Chondrocyte (in vitro differentiated cells): ENCODE measurements around the gene TSTD1. TPM values are rescaled to one million over a fixed set of nuclear protein-coding genes. Genes with fewer than 3 reads are reported as not detected.

Source experiments
- DNase-seq: peaks from one replicate; pipeline ENCODE4 v3.0.0; 2021; ENCODE audit warnings: mixed read lengths, low spot score
- H3K27ac Mint-ChIP-seq: one replicate; pipeline ENCODE4 v1.8.0; 2021; ENCODE audit warnings: mild to moderate bottlenecking, moderate library complexity, mixed read lengths; ENCODE audit not compliant: unreplicated experiment
- H3K27me3 Mint-ChIP-seq: 2 replicates; pipeline ENCODE4 v1.8.0; 2021; ENCODE audit warnings: low read depth, mixed read lengths
- H3K36me3 Mint-ChIP-seq: 2 replicates; pipeline ENCODE4 v1.8.0; 2021; ENCODE audit warnings: low read depth, mixed read lengths
- H3K4me1 Mint-ChIP-seq: 2 replicates; pipeline ENCODE4 v1.8.0; 2021; ENCODE audit warnings: low read depth, mild to moderate bottlenecking, mixed read lengths
- H3K4me3 Mint-ChIP-seq: one replicate; pipeline ENCODE4 v1.8.0; 2021; ENCODE audit warnings: mild to moderate bottlenecking, moderate library complexity, mixed read lengths; ENCODE audit not compliant: unreplicated experiment
- H3K9me3 Mint-ChIP-seq: 2 replicates; pipeline ENCODE4 v1.8.0; 2021; ENCODE audit warnings: low read depth, mixed read lengths
- long read RNA-seq: library from polyadenylated mRNA; stranded (forward); transcript quantifications from one replicate; pipeline ENCODE4 v2.0.0, GENCODE V29; 2021
- total RNA-seq: library from RNA; stranded (reverse); gene quantifications from 3 replicates; pipeline ENCODE4 v1.2.1, GENCODE V29; 2021
- TF ChIP-seq, protein P1 (sequence below): fragments of 200-600 bp; sonication (generic); IDR thresholded peaks from 2 replicates; pipeline ENCODE4 v1.5.0; 2021; ENCODE audit warnings: antibody characterized with exemption, mild to moderate bottlenecking, moderate library complexity

TSTD1 gene
- total RNA-seq: 0.70 TPM in 1 of 3 replicates, not detected in the others
- long read RNA-seq: 0 reads

- TF ChIP-seq, protein P1, sequence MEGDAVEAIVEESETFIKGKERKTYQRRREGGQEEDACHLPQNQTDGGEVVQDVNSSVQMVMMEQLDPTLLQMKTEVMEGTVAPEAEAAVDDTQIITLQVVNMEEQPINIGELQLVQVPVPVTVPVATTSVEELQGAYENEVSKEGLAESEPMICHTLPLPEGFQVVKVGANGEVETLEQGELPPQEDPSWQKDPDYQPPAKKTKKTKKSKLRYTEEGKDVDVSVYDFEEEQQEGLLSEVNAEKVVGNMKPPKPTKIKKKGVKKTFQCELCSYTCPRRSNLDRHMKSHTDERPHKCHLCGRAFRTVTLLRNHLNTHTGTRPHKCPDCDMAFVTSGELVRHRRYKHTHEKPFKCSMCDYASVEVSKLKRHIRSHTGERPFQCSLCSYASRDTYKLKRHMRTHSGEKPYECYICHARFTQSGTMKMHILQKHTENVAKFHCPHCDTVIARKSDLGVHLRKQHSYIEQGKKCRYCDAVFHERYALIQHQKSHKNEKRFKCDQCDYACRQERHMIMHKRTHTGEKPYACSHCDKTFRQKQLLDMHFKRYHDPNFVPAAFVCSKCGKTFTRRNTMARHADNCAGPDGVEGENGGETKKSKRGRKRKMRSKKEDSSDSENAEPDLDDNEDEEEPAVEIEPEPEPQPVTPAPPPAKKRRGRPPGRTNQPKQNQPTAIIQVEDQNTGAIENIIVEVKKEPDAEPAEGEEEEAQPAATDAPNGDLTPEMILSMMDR: no peak
- no peaks in the 10 kb centered on the region for H3K4me1 Mint-ChIP-seq
- no peak for DNase-seq
- peaks cover 31% of the 10 kb centered on the region for H3K36me3 Mint-ChIP-seq
- no peak within 1 kb of the TSS for H3K27ac Mint-ChIP-seq
- H3K4me3 Mint-ChIP-seq: no peak within 1 kb of the TSS
- no peaks in the 10 kb centered on the region for H3K9me3 Mint-ChIP-seq
- H3K27me3 Mint-ChIP-seq: no peaks in the 10 kb centered on the region
Measured at GRCh38 chr1:161038523-161039153, at the start of gene TSTD1. Gene TSTD1 (minus strand): TSS chr1:161038964. CDS start chr1:161038889, 75 bp downstream.

- TF ChIP-seq, protein P1: no peak
- Mint-ChIP-seq H3K36me3 (no peaks in the 10 kb centered on the region), H3K27me3 (no peaks in the 10 kb centered on the region), H3K27ac (no peak overlapping the region), H3K4me3 (no peak overlapping the region), H3K4me1 (peaks cover 24% of the 10 kb centered on the region), H3K9me3 (no peaks in the 10 kb centered on the region)
- peak; percentile 39 for DNase-seq
Measured at GRCh38 chr1:161086457-161086856, 47.7 kb upstream of the TSTD1 start.

- Mint-ChIP-seq H3K4me1 (peaks cover 36% of the 10 kb centered on the region), H3K9me3 (no peaks in the 10 kb centered on the region), H3K27ac (peak overlapping the region; percentile 32), H3K4me3 (no peak overlapping the region), H3K27me3 (no peaks in the 10 kb centered on the region), H3K36me3 (no peaks in the 10 kb centered on the region)
- TF ChIP-seq, protein P1: no peak
- DNase-seq: peak; percentile 55
Measured at GRCh38 chr1:161085165-161085564, 46.4 kb upstream of the TSTD1 start.

- Mint-ChIP-seq H3K4me3 (no peak overlapping the region), H3K9me3 (no peaks in the 10 kb centered on the region), H3K36me3 (no peaks in the 10 kb centered on the region), H3K27me3 (no peaks in the 10 kb centered on the region), H3K27ac (no peak overlapping the region), H3K4me1 (peaks cover 38% of the 10 kb centered on the region)
- peak; percentile 39 for DNase-seq
- TF ChIP-seq, protein P1: no peak
Measured at GRCh38 chr1:161084597-161084988, 45.8 kb upstream of the TSTD1 start.

DNA sequence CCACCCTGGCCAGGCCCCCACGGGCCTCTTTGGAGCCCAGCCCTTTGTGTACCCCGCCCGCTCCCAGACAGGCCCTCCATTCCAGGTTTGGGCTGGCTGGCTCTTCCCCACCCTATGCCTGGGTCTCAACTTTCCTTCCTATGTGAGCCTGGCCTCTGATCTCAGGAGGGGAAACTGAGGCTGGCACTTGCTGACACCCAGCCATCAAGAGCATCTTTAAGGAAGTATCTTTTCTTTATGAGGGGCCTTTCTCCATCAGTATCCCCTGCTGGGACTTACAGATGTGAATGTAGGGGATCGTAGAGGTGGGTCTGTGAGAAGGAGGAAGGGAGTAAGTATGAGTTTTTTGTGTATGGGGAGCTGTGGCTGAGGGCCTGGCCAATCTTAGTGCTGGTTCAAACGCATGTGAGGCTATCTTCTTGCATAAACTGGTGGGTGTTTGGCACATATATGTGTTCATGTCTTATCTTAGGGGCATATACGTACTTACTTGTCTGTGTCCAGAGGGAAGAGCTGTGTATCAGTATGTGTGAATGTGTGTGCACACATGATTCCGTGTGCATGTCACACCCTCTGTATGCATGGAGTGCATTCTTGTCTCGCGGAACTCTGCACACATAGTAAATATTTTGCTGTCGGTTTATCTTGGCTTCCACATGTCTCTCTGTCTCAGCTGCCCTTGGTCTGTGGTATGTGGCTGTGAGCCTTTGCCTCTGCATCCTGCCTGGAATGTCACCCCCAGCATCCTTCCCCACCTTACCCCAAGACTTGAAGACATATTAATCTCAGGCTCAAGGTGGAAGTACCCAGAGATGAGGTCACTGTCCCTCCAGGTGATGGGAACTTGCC is 45.2 kb upstream of the TSTD1 start:
- Mint-ChIP-seq H3K4me1 (peaks cover 38% of the 10 kb centered on the region), H3K27me3 (no peaks in the 10 kb centered on the region), H3K9me3 (no peaks in the 10 kb centered on the region), H3K36me3 (no peaks in the 10 kb centered on the region), H3K4me3 (no peak overlapping the region), H3K27ac (peak overlapping the region; percentile 58)
- TF ChIP-seq, protein P1: no peak
- peak; percentile 1 for DNase-seq
